Vagina (tissue), 2 donors: Measurements from ENCODE around the gene NYAP2.

Experiments used
- CTCF ChIP-seq, 3 experiments: fragments of 450-650 bp in 2 of 3; fragments of 200-600 bp in 1 of 3; sonication (generic) in 1 of 3; IDR thresholded peaks; one replicate each; pipeline ENCODE4 v1.5.1; 2017 to 2019; ENCODE audit warnings: antibody characterized with exemption in 3 of 3, mild to moderate bottlenecking in 2 of 3, moderate library complexity in 2 of 3
- POLR2A ChIP-seq, 2 donors: fragments of 450-650 bp; IDR thresholded peaks; one replicate each; pipeline ENCODE4 v1.6.1; 2017; ENCODE audit warnings: antibody characterized with exemption in 2 of 2, mild to moderate bottlenecking in 2 of 2, moderate library complexity in 2 of 2
- POLR2AphosphoS5 ChIP-seq, 2 donors: sonication (generic); formaldehyde crosslinking; IDR thresholded peaks; one replicate each; pipeline ENCODE4 v1.9.0; 2017; ENCODE audit warnings: antibody characterized with exemption in 2 of 2, mild to moderate bottlenecking in 2 of 2, low read depth in 1 of 2; ENCODE audit not compliant: insufficient read depth in 1 of 2

- no peak for TF ChIP-seq CTCF (IDR thresholded peaks at IDR 0.05)
- TF ChIP-seq POLR2A (IDR thresholded peaks at IDR 0.05): no peak
- TF ChIP-seq POLR2AphosphoS5 (IDR thresholded peaks at IDR 0.05; ENCODE audit: insufficient read depth in 1 of 2, low read depth in 1 of 2): no peak
These were observed 86.7 kb downstream of the NYAP2 start for GRCh38 chr2:225486236-225486635.
